Stimulated activated CD8-positive, alpha-beta memory T cell treated with anti-CD3 and anti-CD28 coated beads, Interleukin-4, amount 100 ng/mL, for 24 hours (primary cell): Measurements from ENCODE around the gene MS4A8.
"Not testable (repeated sequence)": the region's sequence is repeated elsewhere in the genome, so short reads cannot be mapped to it uniquely, and the experiment has no call there.

Experiments used
- DNase-seq: peaks from one replicate; pipeline ENCODE4 v3.0.0-alpha.2; 2020; ENCODE audit warnings: low read depth

MS4A8 gene

DNA sequence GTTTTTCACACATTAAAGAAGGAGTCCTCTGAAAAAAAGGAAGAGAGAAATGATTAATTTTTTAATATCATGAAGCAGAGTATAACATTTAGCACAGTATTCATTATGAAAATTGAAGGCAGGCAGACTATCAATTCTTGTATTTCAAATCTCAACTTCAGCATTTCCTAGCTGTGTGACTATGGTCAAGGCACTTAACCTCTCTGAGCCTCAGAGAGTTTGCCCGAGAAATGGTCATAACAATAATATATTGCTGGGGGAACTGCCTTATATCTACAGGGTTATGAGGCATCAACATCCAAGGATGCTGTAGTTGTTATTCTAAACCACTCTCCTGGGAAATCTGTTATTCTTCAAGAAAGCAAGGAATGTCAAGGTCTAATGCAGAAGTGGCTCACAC, 26.2 kb downstream of the MS4A8 start:
- DNase-seq = no peak

DNA sequence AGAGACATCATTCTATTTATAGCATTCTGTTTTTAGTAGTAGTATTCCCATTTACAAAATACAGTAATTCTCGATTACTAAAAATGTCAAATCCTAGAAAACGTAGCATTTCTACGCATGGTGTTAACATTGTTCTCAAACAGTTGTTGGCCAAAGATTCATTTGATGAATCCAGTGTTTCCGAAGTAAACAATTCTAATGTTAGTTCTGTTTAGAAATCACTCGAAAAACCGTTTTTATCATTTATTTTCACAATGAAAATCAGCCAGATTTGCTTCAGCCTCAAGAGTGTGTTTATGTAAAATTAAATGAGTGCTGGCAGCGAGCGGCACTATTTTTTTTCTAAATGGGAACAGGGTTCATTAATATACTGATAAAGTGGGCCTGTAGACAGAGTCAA, 32.2 kb downstream of the MS4A8 start:
- DNase-seq = no peak

DNA sequence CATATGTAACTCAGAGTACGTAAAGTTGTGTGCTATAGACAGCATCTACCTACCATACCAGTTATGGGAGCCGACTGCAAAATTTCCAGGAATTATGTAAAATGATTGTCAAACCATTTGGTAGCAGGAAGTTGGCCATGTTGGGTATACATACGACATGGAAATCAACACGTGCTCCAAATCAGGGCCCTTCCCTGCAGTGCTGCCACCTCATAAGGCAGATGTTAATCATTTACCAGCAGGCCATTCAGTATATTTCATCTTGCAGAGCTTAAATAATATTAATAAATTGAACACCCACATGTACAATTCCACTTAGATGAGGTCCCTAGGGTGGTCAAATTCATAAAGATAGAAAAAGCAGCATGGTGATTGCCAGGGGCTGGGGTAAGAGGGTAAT, 34.9 kb downstream of the MS4A8 start:
- DNase-seq = no peak

DNA sequence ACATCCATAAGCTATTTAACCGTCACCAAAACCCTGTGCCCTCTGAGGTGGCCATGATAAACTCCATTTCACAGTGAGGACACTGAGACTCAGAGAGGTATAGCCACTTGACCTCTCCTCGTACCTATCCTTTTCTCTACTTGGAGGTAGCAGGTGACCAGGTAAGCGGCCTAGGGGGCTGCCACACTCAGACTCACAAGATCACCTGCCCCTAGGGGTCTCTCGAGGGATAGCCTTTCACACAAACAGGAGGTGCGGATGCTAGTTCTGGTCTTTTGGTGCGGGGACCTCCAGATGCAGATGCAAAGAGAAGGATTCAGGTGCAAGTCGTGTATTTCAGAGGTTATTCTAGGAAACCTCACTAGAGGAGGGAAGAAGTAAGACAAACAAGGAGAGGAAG, 39.7 kb downstream of the MS4A8 start:
- no peak for DNase-seq

DNA sequence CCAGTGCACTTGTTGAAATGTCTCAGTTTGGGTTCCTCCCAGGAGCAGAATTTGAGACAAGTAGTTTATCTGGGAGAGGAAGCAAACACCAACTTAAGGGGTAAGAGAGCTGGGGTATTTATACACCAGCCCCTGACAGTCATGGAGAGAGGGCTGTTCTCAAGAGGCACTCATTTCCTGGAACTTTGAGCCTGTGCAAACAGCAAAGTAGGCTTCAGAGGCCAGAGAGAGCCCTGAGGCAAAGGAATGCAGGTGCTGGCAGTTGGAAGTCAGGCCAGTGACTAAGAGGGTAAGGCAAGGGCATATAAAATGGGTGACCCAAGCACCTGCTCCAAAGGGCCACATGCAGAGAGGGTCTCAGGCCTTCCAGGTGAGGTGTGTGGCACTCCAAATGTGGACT, 41.2 kb downstream of the MS4A8 start:
- no peak for DNase-seq

DNA sequence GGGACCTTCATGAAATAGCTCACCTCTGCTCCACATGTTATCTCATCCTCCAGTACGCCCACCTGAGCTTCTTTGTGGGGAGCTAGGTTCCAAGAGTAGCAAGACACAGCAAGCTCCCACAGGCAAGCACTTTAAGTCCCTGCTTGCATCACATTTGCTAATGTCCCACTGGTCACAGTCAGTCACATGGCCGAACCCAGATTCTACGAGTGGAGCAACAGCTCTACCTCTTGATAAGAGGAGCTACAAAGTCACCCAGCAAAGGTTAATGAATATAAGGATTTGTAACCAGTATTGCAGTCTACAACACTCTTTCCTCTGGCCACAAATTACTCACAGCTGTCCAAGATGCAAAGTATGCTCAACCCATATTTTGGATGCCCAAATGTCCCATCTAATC, 42.0 kb downstream of the MS4A8 start:
- no peak for DNase-seq

DNA sequence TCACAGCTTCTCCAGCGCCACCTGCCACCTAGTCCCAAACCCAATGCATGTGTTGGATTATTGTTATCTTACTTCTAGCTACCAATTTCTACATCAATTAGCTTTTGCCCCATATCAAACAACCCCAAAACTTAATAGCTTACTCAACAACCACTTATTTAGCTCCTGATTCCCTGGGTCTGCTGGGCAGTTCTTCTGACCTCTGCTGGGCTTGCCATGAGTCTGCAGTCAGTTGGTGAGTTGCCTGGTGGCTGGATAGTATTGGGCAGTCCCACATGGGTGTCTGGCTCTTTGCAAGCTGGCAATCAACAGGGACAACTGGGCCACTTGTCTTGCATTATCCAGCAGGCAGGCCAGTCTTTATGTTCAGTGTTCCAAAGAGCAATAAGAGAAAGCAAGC, 43.6 kb downstream of the MS4A8 start:
- DNase-seq = no peak

DNA sequence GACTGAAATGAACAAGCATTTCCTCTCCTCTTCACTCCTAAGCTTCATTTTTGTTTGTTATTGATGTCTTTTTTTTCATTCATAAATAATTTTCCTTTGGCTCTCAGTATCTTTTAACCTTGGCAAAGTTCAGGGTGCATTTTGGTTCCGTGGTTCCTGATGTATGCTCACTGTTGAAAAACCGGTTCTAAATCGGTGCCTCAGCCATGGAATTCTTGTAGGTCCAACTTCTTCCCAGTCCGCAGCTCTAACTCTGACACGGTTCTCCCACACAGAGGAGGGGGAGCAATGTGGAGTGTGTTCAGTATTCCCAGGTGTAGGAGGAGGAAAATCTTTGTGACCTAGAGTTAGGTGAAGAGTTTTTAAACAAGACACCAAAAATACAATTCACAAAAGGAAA, 44.7 kb downstream of the MS4A8 start:
- DNase-seq = no peak

DNA sequence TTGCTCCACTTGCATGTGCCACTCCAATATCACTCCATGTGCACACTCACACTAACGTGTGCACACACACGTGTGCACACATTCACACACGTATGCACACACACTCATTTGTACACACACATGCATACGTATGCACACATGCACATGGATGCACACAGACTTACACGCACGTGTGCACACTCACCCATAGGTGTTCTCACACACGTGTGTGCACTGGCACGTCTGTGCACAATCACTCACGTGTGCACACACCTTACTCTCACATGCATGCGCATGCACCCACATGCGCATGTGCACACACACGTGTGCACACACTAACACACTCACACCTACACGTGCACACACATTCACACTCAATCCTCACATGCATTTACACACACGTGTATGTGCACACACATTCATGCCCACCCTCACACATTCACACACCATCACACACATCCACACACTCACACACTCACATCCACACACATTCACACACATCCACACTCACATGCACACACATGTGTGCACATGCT, 48.0 kb downstream of the MS4A8 start:
- no peak for DNase-seq

DNA sequence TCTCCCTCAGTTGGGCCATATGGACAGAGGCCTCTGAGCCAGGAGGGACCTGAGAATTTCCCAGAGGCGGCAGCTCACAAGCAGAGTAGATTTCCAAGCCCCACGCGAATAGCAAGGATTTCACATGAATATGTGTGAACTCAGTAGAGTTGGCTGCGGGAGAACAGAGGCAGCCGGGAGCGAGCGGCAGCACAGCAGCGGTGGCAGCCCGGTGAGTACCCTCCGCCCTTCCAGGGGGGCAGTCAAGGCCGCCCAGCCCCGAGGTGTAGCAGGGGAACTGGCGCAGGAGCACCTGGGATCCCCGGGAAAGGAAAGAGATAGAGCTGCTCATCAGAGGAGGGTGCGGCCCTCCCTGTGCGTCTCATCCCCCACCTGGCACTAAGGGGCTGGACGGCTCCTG, 48.8 kb downstream of the MS4A8 start:
- no peak for DNase-seq

DNA sequence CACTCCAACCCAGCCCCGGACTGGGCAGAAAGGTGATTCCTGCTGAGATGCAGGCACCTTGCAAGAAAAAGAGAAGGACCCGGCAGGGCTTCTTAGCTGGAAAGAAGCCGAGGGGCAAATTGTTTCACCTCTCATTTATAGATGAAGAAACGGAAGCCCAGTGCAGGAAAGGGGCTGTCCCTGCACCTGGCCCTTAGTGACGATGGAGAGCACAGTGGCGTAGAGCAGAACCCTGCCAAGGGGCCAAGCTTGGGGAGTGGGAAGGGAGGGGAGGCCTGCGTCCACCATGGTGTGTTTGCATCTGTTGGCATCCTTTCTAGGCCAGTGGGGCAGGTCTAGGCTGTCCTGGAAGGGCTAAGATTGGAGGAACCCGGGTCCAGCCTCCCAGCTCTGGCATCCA, 49.4 kb downstream of the MS4A8 start:
- no peak for DNase-seq

DNA sequence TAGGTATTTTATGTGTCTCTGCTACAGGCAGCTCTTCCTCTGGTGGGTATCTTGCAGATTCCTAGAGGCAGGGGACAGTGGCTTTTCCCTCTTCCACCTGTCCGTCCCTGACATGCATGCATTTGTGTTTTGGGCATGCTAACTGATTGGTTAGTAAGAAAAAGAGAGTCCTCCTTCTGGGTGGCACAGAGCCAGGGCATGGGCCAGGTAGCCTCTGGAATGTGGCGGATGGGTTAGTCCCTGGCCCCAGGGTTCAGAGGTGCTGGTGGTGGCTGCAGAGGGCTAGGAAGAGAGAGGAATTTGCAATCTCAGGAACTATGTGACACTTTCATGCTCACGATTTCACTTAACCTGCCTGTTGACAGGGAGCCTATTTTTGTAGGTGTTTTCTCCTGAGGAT, 51.5 kb downstream of the MS4A8 start:
- no peak for DNase-seq

DNA sequence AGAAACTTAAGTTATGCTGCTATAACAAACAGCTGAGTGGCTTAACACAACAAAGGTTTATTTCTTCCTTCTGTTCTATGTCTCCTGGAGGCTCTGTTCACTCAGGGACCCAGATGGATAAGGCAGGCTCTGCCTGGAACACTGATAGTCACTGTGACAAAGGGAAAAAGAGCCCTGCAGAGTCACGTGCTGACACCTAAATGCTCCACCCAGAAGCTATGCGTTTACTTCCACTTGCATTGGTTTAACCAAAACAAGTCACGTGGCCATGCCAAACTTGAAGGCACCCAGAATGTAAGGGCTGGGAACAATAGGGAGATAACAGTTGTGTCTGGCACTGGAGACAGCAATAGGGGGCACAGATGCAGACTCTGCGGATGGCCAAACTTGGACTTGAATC, 53.9 kb downstream of the MS4A8 start:
- DNase-seq = no peak

DNA sequence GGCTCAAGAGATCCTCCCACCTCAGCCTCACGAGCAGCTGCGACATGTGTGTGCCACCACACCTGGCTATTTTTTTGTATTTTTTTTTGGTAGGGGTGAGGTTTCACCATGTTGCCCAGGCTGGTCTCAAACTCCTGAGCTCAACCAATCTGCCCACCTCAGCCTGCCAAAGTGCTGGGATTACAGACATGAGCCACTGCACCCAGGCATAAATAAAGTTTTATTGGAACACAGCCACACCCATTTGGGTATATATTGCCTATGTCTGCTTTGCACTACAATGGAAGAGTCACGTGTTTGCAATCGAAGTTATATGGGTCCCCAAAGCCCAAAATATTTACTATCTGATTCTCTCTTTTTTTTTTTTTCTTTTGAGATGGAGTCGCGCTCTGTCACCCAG, 55.5 kb downstream of the MS4A8 start:
- DNase-seq = no peak

DNA sequence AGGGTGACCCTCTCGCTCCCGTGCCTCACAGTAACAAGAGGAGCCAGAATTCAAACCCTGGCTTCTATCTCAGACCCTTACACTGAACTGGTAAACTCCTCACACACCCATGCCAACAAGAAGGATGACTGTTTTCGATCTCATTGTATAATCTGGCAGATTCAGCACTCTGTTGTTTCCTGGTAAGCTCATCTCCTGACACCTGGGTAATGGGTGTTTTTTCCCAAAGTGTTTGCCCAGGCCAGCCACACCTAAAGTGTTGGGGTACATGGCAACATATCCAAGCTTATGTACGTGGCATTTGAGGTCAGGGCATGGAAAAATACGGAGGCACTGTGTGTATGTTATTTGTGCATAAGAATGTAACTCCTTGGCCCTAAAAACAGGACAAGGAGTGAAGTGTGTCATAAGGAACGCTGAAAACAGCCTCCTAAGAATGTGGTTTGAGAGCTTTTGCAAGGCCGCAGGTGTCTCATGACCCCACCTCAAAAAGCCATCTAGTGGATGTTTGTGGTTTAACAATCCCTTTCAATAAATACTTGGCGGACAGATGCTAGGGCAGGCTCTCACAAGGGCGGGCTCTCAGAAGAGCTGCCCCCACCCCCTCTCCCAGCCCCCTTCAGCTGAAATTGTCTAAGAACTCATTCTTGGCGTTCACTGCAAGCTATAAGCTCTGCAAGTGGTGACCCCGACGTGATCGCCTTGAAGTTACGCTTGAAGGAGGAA, 57.1 kb downstream of the MS4A8 start, which contains the start of gene MS4A15:
MS4A15 (plus strand) TSS at position 561 of the 726 bp plus-strand sequence. CDS start 6,867 bp downstream, outside the sequence.
- DNase-seq = no peak

DNA sequence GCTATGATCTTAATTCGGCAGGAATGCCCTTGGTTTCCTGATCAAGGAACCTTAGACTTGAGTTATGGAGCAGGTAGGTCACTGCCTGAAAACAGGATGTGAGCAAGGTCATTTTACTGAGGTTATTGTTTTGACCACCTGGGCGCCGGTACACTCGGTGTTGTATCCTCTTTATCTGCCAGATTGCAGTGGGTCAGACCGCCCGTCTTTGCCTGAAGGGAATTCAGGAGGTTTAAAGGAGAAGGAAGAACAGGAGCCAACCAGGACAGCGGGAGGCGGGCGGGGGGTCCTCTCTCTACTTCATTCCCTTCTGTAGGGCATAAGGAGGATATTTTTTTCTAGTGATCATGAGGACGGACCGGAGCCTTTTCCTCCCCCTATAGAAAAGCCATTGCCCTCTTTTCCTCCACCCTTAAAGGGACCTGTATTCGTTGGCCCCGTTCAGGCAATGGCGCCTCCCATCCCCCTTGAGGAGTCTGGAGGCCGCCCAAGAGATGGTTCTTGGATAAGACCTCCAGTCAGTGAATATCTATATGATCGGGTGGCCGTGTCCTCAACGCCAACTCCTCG, 57.9 kb downstream of the MS4A8 start:
- DNase-seq = no peak

DNA sequence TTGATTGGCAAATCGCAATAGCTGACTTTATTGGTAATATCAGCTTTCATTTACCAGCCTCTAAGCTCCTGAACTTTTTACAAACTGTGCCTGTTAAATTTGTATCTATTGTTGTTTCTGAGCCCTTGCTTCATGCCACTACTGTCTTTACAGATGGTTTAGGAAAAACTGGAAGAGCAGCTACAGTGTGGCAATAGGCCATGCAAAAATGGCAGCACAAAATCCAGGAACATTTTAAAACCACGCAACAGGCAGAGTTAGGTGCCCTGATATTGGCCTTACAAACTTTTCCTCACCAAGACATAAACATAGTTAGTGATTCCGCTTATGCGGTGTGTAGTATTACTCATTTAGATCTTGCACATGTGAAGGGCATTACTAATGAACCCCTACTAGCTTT, 59.3 kb downstream of the MS4A8 start:
- not testable (repeated sequence) for DNase-seq

DNA sequence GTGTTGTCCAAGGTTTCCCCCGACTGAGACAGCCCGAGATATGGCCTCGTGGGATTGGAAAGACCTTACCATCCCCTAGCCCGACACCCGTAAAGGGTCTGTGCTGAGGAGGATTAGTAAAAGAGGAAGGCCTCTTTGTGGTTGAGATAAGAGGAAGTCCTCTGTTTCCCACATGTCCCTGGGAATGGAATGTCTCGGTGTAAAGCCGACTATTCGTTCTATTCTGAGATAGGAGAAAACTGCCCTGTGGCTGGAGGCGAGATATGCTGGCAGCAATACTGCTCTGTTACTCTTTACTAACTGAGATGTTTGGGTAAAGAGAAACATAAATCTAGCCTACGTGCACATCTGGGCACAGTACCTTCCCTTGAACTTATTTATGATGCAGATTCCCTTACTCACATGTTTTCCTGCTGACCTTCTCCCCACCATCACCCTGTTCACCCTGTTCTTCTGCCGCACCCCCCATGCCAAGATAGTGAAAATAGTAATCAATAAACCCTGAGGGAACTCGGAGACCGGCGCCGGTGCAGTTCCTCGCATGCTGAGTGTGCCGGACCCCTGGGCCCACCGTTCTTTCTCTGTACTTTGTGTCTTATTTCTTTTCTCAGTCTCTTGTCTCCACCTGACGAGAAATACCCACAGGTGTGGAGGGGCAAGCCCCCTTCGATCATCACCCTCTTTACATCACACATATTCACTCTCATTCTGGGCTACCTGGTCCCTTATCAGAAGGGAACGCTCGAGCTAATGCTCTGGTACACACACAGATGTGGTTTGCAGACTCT, 60.2 kb downstream of the MS4A8 start:
- not testable (repeated sequence) for DNase-seq

DNA sequence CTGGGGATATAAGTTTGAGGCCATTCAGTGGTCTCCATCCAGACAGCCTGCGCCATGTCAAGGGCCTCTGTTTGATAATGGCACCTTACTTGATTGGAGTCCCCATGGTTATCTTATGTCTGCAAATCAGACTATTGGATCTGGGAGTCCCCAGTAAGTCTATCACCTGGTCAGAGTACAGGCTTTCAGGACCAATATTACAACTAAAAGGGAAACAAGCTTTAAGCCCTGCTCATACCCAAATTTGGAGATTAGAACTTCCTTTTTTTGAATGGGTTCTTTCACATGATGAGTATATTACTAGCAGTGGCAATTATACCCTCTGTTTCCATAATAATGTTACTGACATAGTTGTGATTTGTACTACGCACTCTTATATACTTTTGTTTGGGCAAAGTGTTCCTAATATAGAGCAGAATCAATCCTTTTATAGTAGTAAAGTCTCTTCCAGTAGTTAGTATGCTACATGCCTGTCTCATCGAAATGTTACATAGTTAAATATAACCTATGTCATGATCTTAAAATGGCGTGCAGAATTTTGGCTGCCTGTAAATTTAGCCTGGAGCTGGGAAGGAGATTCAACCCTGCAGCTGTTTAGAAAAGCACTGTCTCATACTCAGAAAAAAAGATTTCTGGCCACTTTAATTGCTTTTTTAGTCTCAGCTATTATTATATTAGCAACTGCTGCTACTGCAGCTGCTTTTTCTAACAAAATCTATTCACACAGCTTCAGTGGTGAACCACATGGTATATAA, 62.2 kb downstream of the MS4A8 start:
- DNase-seq = no peak

DNA sequence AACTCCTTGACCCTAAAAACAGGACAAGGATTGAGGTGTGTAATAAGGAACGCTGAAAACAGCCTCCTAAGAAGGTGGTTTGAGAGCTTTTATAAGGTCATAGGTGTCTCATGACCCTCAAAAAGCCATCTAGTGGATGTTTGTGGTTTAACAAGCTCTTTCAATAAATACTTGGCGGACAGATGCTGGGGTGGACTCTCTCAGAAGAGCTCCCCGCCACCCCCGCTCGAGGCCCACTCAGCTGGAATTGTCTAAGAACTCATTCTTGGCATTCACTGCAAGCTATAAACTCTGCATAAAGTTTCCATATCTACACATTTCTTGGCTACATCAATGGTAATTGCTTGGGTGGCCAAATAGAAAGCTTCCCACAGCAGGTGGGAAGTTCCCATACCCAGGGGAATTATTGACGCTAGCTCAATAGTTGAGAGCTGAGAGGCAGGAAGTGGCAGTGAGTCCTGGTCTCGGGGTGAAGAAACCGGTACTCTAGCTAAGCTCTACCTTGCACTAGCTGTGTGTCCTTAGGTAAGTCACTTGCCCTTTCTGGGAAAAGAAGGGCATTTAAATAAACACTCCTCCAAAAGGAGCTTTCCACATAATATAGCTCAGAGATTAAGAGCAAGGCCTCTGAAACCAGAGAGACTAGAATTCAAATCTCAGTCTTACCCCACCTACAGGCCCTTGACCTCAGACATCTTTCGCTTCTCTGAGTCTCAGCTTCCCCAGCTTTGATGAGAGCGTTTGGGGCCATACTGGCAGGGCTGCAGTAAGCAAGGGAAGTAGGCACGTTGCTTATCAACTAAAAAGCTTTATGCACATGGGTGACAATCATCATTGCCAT, 63.7 kb downstream of the MS4A8 start:
- no peak for DNase-seq

DNA sequence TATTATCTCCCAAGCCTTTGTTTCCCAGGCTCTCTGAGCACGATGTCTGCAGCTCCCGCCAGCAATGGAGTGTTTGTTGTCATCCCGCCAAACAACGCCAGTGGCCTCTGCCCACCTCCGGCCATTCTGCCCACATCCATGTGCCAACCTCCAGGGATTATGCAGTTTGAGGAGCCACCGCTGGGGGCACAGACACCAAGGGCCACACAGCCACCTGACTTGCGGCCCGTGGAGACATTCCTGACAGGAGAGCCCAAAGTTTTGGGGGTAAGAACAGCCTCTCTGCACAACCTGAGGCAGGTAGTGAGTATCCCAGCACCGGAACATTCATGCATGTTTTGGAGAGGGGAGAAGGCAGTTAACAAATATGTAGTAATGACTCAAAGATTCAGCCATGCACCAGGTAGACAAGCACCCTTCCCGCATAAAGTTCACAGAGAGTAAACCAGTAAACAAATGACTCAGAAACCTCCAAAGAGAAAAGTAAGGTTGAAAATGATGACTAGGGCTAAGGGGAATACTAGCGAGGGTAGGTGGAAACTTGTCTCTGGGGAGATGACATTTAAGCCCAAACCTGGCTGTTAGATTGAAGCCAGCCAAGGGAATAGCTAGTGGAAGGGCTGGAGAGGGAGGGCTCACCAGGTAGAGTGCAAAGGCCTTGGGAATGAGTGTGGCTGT, 64.4 kb downstream of the MS4A8 start:
- DNase-seq = no peak
